B cell (primary cell): Measurements from ENCODE around the gene LRP5. TPM values are rescaled to one million over a fixed set of nuclear protein-coding genes. Genes with fewer than 3 reads are reported as not detected.

Experiments used
- ATAC-seq: fragments of 200-7000 bp; cut with Tn5 transposase; one replicate; pipeline ENCODE4 v1.10.0; 2021; ENCODE audit warnings: low read depth, mild to moderate bottlenecking, moderate number of reproducible peaks, moderate library complexity
- CTCF ChIA-PET: fragments of 350-600 bp; sonication (Branson Sonifier 250); formaldehyde crosslinking; loops from one replicate; lab custom pipeline; 2021; ENCODE audit warnings: antibody characterized with exemption, inconsistent platforms; lab: Charles Lee
- POLR2A ChIA-PET: fragments of 350-600 bp; sonication (Branson Sonifier 250); formaldehyde crosslinking; loops from one replicate; lab custom pipeline; 2021; ENCODE audit warnings: antibody characterized with exemption; lab: Charles Lee
- DNase-seq: peaks from one replicate; pipeline ENCODE4 v3.0.0; 2013
- H2AFZ ChIP-seq: 2 replicates; pipeline ENCODE4 v1.6.1; 2012; ENCODE audit warnings: mild to moderate bottlenecking, low read depth, low read length; ENCODE audit not compliant: insufficient read depth, poor library complexity, severe bottlenecking
- H3K27ac ChIP-seq, 2 donors: 1 replicate in 1 of 2; 2 replicates in 1 of 2; pipeline ENCODE4 v1.5.1; 2012 to 2013; ENCODE audit warnings: low read length in 2 of 2, mild to moderate bottlenecking in 2 of 2, moderate library complexity in 1 of 2
- H3K27me3 ChIP-seq, 4 experiments: fragments of 200-600 bp in 1 of 4; sonication (generic) in 1 of 4; replicated peaks in 1 of 4; 1 replicate in 2 of 4; 2 replicates in 2 of 4; pipeline versions ENCODE4 v1.6.1 to v1.7.0; 2013 to 2016; ENCODE audit warnings: low read length in 3 of 4, mild to moderate bottlenecking in 2 of 4, mixed read lengths in 1 of 4, moderate library complexity in 1 of 4; ENCODE audit not compliant: insufficient read depth in 4 of 4, control insufficient read depth in 3 of 4; ENCODE audit errors: control extremely low read depth in 1 of 4
- H3K36me3 ChIP-seq, 2 experiments: replicated peaks in 1 of 2; 1 replicate in 1 of 2; 2 replicates in 1 of 2; pipeline versions ENCODE4 v1.6.1 to v1.7.1; 2013; ENCODE audit warnings: low read length in 1 of 2; ENCODE audit not compliant: insufficient read depth in 2 of 2, control insufficient read depth in 1 of 2; ENCODE audit errors: control extremely low read depth in 1 of 2, extremely low read depth in 1 of 2
- H3K4me1 ChIP-seq, 2 donors: fragments of 200-600 bp in 1 of 2; sonication (generic) in 1 of 2; 1 replicate in 1 of 2; 2 replicates in 1 of 2; pipeline versions ENCODE4 v1.5.1 to v1.6.1; 2013 to 2017; ENCODE audit warnings: low read length in 2 of 2; ENCODE audit not compliant: control insufficient read depth in 2 of 2, insufficient read depth in 2 of 2
- H3K4me2 ChIP-seq: replicated peaks from 2 replicates; pipeline ENCODE3; 2012; ENCODE audit warnings: mild to moderate bottlenecking, low read depth, low read length; ENCODE audit not compliant: poor library complexity, severe bottlenecking
- H3K4me3 ChIP-seq, 5 experiments: fragments of 200-600 bp in 1 of 5; sonication (generic) in 1 of 5; 1 replicate in 3 of 5; 2 replicates in 2 of 5; pipeline versions ENCODE4 v1.5.1 to v1.7.0; 2011 to 2016; ENCODE audit warnings: low read length in 4 of 5, mild to moderate bottlenecking in 4 of 5, low read depth in 2 of 5, control low read depth in 1 of 5, moderate library complexity in 1 of 5; ENCODE audit not compliant: insufficient read depth in 1 of 5; ENCODE audit errors: control extremely low read depth in 1 of 5, extremely low read depth in 1 of 5
- H3K79me2 ChIP-seq: fragments of 200-600 bp; sonication (generic); one replicate; pipeline ENCODE4 v1.6.0; 2016; ENCODE audit warnings: low read length; ENCODE audit not compliant: control insufficient read depth, insufficient read depth
- H3K9ac ChIP-seq: fragments of 200-600 bp; sonication (generic); 2 replicates; pipeline ENCODE4 v1.6.1; 2017; ENCODE audit warnings: mild to moderate bottlenecking, low read length, moderate library complexity
- H3K9me3 ChIP-seq, 3 donors: one replicate each; pipeline versions ENCODE4 v1.6.1 to v1.7.1; 2013; ENCODE audit warnings: low read length in 2 of 3; ENCODE audit not compliant: control insufficient read depth in 2 of 3, insufficient read depth in 1 of 3; ENCODE audit errors: control extremely low read depth in 1 of 3
- H4K20me1 ChIP-seq: 2 replicates; pipeline ENCODE4 v1.6.0; 2012; ENCODE audit warnings: mild to moderate bottlenecking, low read length; ENCODE audit not compliant: insufficient read depth, control insufficient read depth, poor library complexity, severe bottlenecking
- H3K27ac Mint-ChIP-seq: one replicate; pipeline ENCODE4 v1.8.0; 2021; ENCODE audit warnings: mixed read lengths
- H3K27me3 Mint-ChIP-seq: one replicate; pipeline ENCODE4 v1.8.0; 2021; ENCODE audit warnings: mixed read lengths
- H3K4me1 Mint-ChIP-seq: one replicate; pipeline ENCODE4 v1.8.0; 2021; ENCODE audit warnings: mixed read lengths
- H3K4me3 Mint-ChIP-seq: one replicate; pipeline ENCODE4 v1.8.0; 2021; ENCODE audit warnings: mixed read lengths
- H3K9me3 Mint-ChIP-seq: one replicate; pipeline ENCODE4 v1.8.0; 2022; ENCODE audit warnings: mixed read lengths; ENCODE audit not compliant: insufficient read depth
- EZH2 ChIP-seq: IDR thresholded peaks from 2 replicates; pipeline ENCODE4 v1.6.1; 2012; ENCODE audit warnings: borderline replicate concordance, low read depth, mild to moderate bottlenecking, moderate library complexity, low read length; ENCODE audit not compliant: insufficient read depth, poor library complexity, severe bottlenecking
- WGBS: methylation state at CpG from one replicate; pipeline ENCODE4 v1.1.5; 2013; ENCODE audit warnings: missing lambda C conversion rate; ENCODE audit not compliant: insufficient coverage; 5-methylcytosine and 5-hydroxymethylcytosine counted together
- intact Hi-C: fragments of 100-400 bp; cut with micrococcal nuclease; formaldehyde crosslinking; loops from one replicate; pipeline ENCODE4 v1.10.0; 2022
- polyA plus RNA-seq: library from polyadenylated mRNA; depleted of rRNA; stranded (reverse); fragments of >200 nt; gene quantifications from 2 replicates; pipeline ENCODE4 v1.2.3, GENCODE V29; 2012
- total RNA-seq, 2 donors: library from RNA; stranded (reverse); fragments of 120-200 nt in 1 of 2; gene quantifications; 1 replicate in 1 of 2; 2 replicates in 1 of 2; pipeline versions ENCODE4 v1.2.3 to v1.2.4, GENCODE V29; 2013 to 2022
- TF ChIP-seq, protein P1 (sequence below): fragments of 200-600 bp; IDR thresholded peaks from one replicate; pipeline ENCODE4 v1.8.0; 2022; ENCODE audit warnings: antibody characterized with exemption, mild to moderate bottlenecking

The LRP5 gene
- total and polyA plus RNA-seq, 2 donors (not counting 1 experiment from before 2014, with no cell fraction given) = 2.4 to 13.9 TPM

- ATAC-seq = no peak
- Histone ChIP-seq H4K20me1 (no peaks in the 10 kb centered on the region), H3K27ac (no peak overlapping the region), H3K9me3 (peaks cover 0 to 5% (median 3%) of the 10 kb centered on the region in 3 donors), H3K27me3 (no peaks in the 10 kb centered on the region), H3K4me1 (peaks cover 11 to 33% of the 10 kb centered on the region in 2 donors), H3K9ac (no peak overlapping the region), H3K36me3 (no peaks in the 10 kb centered on the region), H3K4me3 (no peak overlapping the region), H3K79me2 (no peaks in the 10 kb centered on the region), H3K4me2 (no peak overlapping the region), H2AFZ (no peak overlapping the region)
- no peak overlapping the region for H3K27ac Mint-ChIP-seq
- peaks cover 34% of the 10 kb centered on the region for H3K4me1 Mint-ChIP-seq
- no peak for DNase-seq
- no peaks in the 10 kb centered on the region for H3K9me3 Mint-ChIP-seq
- H3K4me3 Mint-ChIP-seq = no peak overlapping the region
- intact Hi-C loops = no loop called here
- ChIA-PET POLR2A (no interaction called here), CTCF (interaction anchor here (0.6 kb wide), 1 partner anchor 150 kb away, joined by 3 read pairs; no protein-coding TSS in a partner anchor)
- H3K27me3 Mint-ChIP-seq = no peaks in the 10 kb centered on the region
- TF ChIP-seq EZH2 = no peak
- TF ChIP-seq, protein P1, sequence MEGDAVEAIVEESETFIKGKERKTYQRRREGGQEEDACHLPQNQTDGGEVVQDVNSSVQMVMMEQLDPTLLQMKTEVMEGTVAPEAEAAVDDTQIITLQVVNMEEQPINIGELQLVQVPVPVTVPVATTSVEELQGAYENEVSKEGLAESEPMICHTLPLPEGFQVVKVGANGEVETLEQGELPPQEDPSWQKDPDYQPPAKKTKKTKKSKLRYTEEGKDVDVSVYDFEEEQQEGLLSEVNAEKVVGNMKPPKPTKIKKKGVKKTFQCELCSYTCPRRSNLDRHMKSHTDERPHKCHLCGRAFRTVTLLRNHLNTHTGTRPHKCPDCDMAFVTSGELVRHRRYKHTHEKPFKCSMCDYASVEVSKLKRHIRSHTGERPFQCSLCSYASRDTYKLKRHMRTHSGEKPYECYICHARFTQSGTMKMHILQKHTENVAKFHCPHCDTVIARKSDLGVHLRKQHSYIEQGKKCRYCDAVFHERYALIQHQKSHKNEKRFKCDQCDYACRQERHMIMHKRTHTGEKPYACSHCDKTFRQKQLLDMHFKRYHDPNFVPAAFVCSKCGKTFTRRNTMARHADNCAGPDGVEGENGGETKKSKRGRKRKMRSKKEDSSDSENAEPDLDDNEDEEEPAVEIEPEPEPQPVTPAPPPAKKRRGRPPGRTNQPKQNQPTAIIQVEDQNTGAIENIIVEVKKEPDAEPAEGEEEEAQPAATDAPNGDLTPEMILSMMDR = no peak
- WGBS = 87% methylated on average over 11 of the region's 21 CpGs
Measured at GRCh38 chr11:68341557-68342458, 29.4 kb downstream of the LRP5 start.
